Panc1 (cell line): ENCODE results near the gene SLC1A2. TPM values are rescaled to one million over a fixed set of nuclear protein-coding genes. Genes with fewer than 3 reads are reported as not detected.
A peak's percentile ranks its signal among the peaks of the same experiment; 100 is the strongest.

Experiments
- ATAC-seq: fragments of 200-7000 bp; cut with Tn5 transposase; 2 replicates; pipeline ENCODE4 v1.9.1; 2020; ENCODE audit warnings: mild to moderate bottlenecking, moderate library complexity
- BruUV-seq: library from RNA; stranded (reverse); fragments of 400-500 nt; replicated peaks from 2 replicates; lab custom pipeline; 2021; lab: Mats Ljungman, UMichigan
- CTCF ChIA-PET: fragments of 300-600 bp; sonication (Branson Sonifier 250); formaldehyde crosslinking; loops from one replicate; lab custom pipeline; 2022; ENCODE audit warnings: antibody characterized with exemption; lab: Charles Lee
- POLR2A ChIA-PET: fragments of 300-600 bp; sonication (Branson Sonifier 250); formaldehyde crosslinking; loops from one replicate; lab custom pipeline; 2022; ENCODE audit warnings: antibody characterized with exemption; lab: Charles Lee
- DNase-seq: peaks from one replicate; pipeline ENCODE4 v3.0.0-alpha.2; 2010; ENCODE audit warnings: low read depth, low spot score
- H3K27ac ChIP-seq: 2 replicates; pipeline ENCODE4 v1.5.1; 2011; ENCODE audit warnings: mild to moderate bottlenecking, low read length, inconsistent platforms
- H3K27me3 ChIP-seq: fragments of 200-500 bp; sonication (Bioruptor generic); 2 replicates; pipeline ENCODE4 v1.6.0; 2014; ENCODE audit warnings: low read length, inconsistent platforms; ENCODE audit not compliant: control insufficient read depth, insufficient read depth
- H3K36me3 ChIP-seq: fragments of 200-500 bp; sonication (Bioruptor generic); 2 replicates; pipeline ENCODE4 v1.5.1; 2014; ENCODE audit warnings: inconsistent platforms, mild to moderate bottlenecking, low read length, moderate library complexity; ENCODE audit not compliant: control insufficient read depth, insufficient read depth
- H3K4me1 ChIP-seq: 2 replicates; pipeline ENCODE4 v1.5.1; 2011; ENCODE audit warnings: inconsistent platforms, mild to moderate bottlenecking, low read length, moderate library complexity; ENCODE audit not compliant: control insufficient read depth, insufficient read depth
- H3K4me3 ChIP-seq, 2 experiments: 2 replicates each; pipeline ENCODE4 v1.5.1; 2011 to 2012; ENCODE audit warnings: low read depth in 2 of 2, low read length in 2 of 2, mild to moderate bottlenecking in 2 of 2, inconsistent platforms in 1 of 2, moderate library complexity in 1 of 2
- H3K9me3 ChIP-seq: fragments of 200-500 bp; sonication (Bioruptor generic); 2 replicates; pipeline ENCODE4 v1.5.1; 2014; ENCODE audit warnings: low read depth, mild to moderate bottlenecking, inconsistent platforms, low read length, moderate library complexity; ENCODE audit not compliant: control insufficient read depth, insufficient read depth
- POLR2AphosphoS5 ChIP-seq: IDR thresholded peaks from 2 replicates; pipeline ENCODE4 v1.6.1; 2012; ENCODE audit warnings: mild to moderate bottlenecking, low read depth, low read length, moderate library complexity
- SIN3A ChIP-seq: IDR thresholded peaks from 2 replicates; pipeline ENCODE4 v1.6.1; 2012; ENCODE audit warnings: low read depth, mild to moderate bottlenecking, low read length, moderate library complexity, borderline replicate concordance; ENCODE audit not compliant: insufficient read depth
- TCF7L2 ChIP-seq: IDR thresholded peaks from 2 replicates; pipeline ENCODE4 v1.6.1; 2011; ENCODE audit warnings: mild to moderate bottlenecking, low read depth, low read length, inconsistent platforms
- in situ Hi-C: cut with HindIII; loops from 2 replicates; pipeline ENCODE4 v1.10.0; 2016; ENCODE audit warnings: low sequenced_read_pairs, low pct_unique_long_range_greater_than_20kb
- intact Hi-C: fragments of 100-400 bp; cut with micrococcal nuclease; formaldehyde crosslinking; loops from one replicate; pipeline ENCODE4 v1.10.0; 2022; ENCODE audit not compliant: unreplicated experiment
- total RNA-seq: library from RNA; stranded (reverse); gene quantifications from one replicate; pipeline ENCODE4 v1.2.1, GENCODE V29; 2021; ENCODE audit not compliant: unreplicated experiment
- TF ChIP-seq, protein P1 (sequence below): fragments of 450-650 bp; IDR thresholded peaks from 2 replicates; pipeline ENCODE4 v1.5.1; 2017; ENCODE audit warnings: mild to moderate bottlenecking
- TF ChIP-seq, protein P2 (sequence below), 2 experiments: IDR thresholded peaks; 2 replicates each; pipeline ENCODE4 v1.6.1; 2011 to 2012; ENCODE audit warnings: low read depth in 2 of 2, control low read depth in 1 of 2, low read length in 1 of 2, mild to moderate bottlenecking in 1 of 2, moderate library complexity in 1 of 2; ENCODE audit not compliant: insufficient read depth in 1 of 2

SLC1A2 gene
- total RNA-seq, 1 experiment from 2014 or later, result 0.21 TPM

DNA sequence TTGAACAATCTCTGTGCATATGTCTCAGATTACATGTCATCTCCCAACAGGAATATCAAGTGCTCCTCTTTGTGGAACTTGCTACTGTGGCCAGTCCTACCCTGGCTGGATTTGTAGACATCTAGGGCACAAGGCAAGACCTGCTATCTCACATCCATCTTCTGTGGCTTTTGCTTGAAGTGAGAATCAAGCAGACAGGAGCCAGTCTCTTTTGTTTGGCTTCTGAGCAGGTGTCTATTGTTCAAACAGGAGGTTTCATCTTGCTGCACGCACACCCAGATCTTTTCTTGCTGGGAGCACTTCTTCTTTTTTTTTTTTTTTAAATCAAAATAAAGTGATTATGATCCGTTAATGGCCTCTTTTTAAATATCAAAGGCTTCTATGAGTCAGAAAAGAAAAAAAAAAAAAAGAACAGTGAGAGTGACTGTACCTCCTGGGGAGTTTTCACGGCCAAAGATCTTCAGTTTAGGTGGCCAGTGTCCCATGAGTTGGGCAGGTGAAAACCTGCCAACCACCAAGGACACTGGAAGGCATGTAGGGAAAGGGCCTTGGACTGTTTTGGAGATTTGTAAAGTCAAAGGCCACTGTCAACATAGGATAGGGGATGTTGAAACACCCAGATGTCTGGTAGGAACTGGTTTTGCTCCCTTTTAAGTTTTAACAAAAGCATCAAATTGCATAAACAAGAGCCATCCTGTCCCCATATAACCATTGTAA is 202.2 kb downstream of the SLC1A2 start:
- CTCF ChIA-PET, result no interaction called here
- in situ Hi-C loops (no loop called here), intact Hi-C loops (no loop called here)
- Histone ChIP-seq H3K27me3 (no peaks in the 10 kb centered on the region), H3K27ac (peak overlapping the region; percentile 72), H3K4me1 (peaks cover 90% of the 10 kb centered on the region), H3K36me3 (peaks cover 58% of the 10 kb centered on the region), H3K4me3 (no peak overlapping the region), H3K9me3 (no peaks in the 10 kb centered on the region)
- POLR2A ChIA-PET, result no interaction called here
- DNase-seq (no peak), ATAC-seq (peak; percentile 33)
- no peak for TF ChIP-seq SIN3A
- peak; percentile 53; the same call in 1 of the 2 replicates for TF ChIP-seq TCF7L2
- TF ChIP-seq, protein P1, sequence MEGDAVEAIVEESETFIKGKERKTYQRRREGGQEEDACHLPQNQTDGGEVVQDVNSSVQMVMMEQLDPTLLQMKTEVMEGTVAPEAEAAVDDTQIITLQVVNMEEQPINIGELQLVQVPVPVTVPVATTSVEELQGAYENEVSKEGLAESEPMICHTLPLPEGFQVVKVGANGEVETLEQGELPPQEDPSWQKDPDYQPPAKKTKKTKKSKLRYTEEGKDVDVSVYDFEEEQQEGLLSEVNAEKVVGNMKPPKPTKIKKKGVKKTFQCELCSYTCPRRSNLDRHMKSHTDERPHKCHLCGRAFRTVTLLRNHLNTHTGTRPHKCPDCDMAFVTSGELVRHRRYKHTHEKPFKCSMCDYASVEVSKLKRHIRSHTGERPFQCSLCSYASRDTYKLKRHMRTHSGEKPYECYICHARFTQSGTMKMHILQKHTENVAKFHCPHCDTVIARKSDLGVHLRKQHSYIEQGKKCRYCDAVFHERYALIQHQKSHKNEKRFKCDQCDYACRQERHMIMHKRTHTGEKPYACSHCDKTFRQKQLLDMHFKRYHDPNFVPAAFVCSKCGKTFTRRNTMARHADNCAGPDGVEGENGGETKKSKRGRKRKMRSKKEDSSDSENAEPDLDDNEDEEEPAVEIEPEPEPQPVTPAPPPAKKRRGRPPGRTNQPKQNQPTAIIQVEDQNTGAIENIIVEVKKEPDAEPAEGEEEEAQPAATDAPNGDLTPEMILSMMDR, result no peak
- TF ChIP-seq, protein P2, sequence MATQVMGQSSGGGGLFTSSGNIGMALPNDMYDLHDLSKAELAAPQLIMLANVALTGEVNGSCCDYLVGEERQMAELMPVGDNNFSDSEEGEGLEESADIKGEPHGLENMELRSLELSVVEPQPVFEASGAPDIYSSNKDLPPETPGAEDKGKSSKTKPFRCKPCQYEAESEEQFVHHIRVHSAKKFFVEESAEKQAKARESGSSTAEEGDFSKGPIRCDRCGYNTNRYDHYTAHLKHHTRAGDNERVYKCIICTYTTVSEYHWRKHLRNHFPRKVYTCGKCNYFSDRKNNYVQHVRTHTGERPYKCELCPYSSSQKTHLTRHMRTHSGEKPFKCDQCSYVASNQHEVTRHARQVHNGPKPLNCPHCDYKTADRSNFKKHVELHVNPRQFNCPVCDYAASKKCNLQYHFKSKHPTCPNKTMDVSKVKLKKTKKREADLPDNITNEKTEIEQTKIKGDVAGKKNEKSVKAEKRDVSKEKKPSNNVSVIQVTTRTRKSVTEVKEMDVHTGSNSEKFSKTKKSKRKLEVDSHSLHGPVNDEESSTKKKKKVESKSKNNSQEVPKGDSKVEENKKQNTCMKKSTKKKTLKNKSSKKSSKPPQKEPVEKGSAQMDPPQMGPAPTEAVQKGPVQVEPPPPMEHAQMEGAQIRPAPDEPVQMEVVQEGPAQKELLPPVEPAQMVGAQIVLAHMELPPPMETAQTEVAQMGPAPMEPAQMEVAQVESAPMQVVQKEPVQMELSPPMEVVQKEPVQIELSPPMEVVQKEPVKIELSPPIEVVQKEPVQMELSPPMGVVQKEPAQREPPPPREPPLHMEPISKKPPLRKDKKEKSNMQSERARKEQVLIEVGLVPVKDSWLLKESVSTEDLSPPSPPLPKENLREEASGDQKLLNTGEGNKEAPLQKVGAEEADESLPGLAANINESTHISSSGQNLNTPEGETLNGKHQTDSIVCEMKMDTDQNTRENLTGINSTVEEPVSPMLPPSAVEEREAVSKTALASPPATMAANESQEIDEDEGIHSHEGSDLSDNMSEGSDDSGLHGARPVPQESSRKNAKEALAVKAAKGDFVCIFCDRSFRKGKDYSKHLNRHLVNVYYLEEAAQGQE (IDR thresholded peaks at IDR 0.05; ENCODE audit: insufficient read depth in 1 of 2, low read depth in 2 of 2, low read length in 1 of 2), result no peak
- TF ChIP-seq POLR2AphosphoS5, result no peak
- BruUV-seq, result no TSS peak

DNA sequence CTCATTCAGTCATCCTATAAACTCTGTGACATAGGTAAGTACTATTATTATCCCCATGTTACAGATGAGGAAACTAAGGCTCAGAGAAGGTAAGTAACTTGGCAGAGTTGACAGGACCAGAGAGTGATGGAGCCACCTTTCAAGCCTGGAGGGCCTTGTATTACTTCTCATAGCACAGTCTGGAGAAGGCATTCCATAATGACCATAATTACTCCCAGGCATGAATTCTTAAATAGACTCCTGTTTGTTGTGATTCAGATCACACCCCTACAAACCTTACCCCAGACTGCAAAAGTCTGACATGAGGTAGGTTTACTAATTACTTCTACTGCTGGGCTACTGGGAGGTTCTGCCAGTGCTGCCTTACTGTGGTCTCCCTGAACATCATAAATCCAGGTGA is 203.4 kb downstream of the SLC1A2 start:
- BruUV-seq, result no TSS peak
- DNase-seq, result no peak
- H3K27ac ChIP-seq, result peak overlapping the region; percentile 72
- ATAC-seq, result no peak
- H3K36me3 ChIP-seq, result peaks cover 57% of the 10 kb centered on the region
- H3K4me3 ChIP-seq, result no peak overlapping the region
- intact Hi-C loops, result no loop called here
- ChIA-PET POLR2A (no interaction called here), CTCF (no interaction called here)
- TF ChIP-seq, protein P2 (IDR thresholded peaks at IDR 0.05; ENCODE audit: insufficient read depth in 1 of 2, low read depth in 2 of 2, low read length in 1 of 2), result no peak
- TF ChIP-seq SIN3A, result no peak
- no peak; the same call in 1 of the 2 replicates for TF ChIP-seq POLR2AphosphoS5
- TF ChIP-seq TCF7L2, result no peak
- TF ChIP-seq, protein P1, result no peak
- no peaks in the 10 kb centered on the region for H3K9me3 ChIP-seq
- in situ Hi-C loops, result no loop called here
- no peaks in the 10 kb centered on the region for H3K27me3 ChIP-seq
- peaks cover 85% of the 10 kb centered on the region for H3K4me1 ChIP-seq
